Amniotic epithelial cell (primary cell): ENCODE results near the gene MPV17L.
"Not testable (repeated sequence)": the region's sequence is repeated elsewhere in the genome, so short reads cannot be mapped to it uniquely, and the experiment has no call there.

Experiments
- DNase-seq: peaks from one replicate; pipeline ENCODE4 v3.0.0-alpha.2; 2010; ENCODE audit warnings: low read depth

The MPV17L gene

GRCh38 chr16:15452246-15452855, 56.8 kb downstream of the MPV17L start:
- DNase-seq = no peak

- not testable (repeated sequence) for DNase-seq
Observed at GRCh38 chr16:15453296-15453695, 57.7 kb downstream of the MPV17L start.

DNA sequence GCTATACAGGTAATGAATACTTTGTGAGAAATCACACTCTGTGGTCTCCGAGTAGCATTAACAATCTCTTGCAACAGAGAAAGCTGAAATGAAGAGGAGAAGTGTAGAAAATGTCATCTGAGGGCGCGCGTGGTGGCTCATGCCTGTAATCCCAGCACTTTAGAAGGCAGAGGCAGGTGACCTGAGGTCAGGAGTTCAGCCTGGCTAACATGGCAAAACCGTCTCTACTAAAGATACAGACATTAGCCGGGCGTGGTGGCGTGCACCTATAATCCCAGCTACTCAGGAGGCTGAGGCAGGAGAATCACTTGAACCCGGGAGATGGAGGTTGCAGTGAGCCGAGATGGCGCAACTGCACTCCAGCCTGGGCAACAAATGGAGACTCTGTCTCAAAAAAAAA, 59.4 kb downstream of the MPV17L start:
- DNase-seq = not testable (repeated sequence)

GRCh38 chr16:15457400-15457799, 61.8 kb downstream of the MPV17L start:
- no peak for DNase-seq

GRCh38 chr16:15457958-15458357, 62.4 kb downstream of the MPV17L start:
- peak; percentile 5 for DNase-seq

DNA sequence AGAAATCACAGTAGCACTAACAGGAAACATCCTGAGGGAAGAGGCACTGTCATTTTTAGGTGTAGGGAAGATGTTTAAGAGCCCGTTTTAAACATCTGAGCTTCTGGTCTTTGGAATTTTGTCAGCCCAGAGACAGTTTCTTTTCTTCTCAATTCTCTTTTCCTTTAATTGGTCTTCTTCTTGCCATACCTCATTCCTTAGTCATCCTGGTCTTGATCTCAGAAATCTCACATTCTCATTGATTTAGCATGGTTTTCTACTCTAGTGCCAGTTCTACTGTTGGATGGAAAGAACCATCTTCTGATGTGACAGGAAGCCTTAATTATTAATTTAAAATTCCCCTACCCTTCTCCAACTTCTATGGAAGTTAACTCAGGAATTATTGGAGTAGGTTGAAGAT, 64.2 kb downstream of the MPV17L start:
- no peak for DNase-seq

GRCh38 chr16:15460601-15461000, 65.0 kb downstream of the MPV17L start:
- DNase-seq = no peak

DNA sequence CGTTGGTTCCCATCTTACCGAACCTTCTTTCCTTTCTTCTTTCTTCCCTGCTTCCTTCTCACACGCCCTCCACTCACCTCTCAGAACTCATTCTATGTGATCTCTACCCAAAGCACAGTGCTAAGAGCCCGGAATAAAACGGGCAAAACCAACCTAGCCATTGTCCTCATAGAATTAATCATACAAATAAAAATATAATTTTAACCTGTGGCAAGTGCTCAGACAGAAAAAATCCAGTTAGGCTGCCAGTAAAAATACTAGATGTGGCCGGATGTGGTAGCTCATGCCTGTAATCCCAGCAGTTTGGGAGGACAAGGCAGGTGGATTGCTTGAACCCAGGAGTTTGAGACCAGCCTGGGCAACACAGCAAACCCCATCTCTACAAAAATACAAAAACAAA, 65.8 kb downstream of the MPV17L start:
- no peak for DNase-seq
